ENCODE data around the gene SYT4. TPM values are rescaled to one million over a fixed set of nuclear protein-coding genes. Genes with fewer than 3 reads are reported as not detected.

The SYT4 gene, protein sequence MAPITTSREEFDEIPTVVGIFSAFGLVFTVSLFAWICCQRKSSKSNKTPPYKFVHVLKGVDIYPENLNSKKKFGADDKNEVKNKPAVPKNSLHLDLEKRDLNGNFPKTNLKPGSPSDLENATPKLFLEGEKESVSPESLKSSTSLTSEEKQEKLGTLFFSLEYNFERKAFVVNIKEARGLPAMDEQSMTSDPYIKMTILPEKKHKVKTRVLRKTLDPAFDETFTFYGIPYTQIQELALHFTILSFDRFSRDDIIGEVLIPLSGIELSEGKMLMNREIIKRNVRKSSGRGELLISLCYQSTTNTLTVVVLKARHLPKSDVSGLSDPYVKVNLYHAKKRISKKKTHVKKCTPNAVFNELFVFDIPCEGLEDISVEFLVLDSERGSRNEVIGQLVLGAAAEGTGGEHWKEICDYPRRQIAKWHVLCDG
- total RNA-seq (2016; rRNA removed; fragmentation: Illumina TruSeq; extraction: Trizol) (not detected in 2 replicates), polyA plus RNA-seq (2011; rRNA removed) (not detected in 2 replicates), polyA minus RNA-seq (2011; rRNA and poly(A)+ RNA removed; ENCODE audit: low replicate concordance) (not detected in 2 replicates), Bru-seq, nascent RNA (not detected), BruChase-seq, experiment 1, labeled RNA remaining after a 6-hour chase (not detected), BruChase-seq, experiment 2, labeled RNA remaining after a 2-hour chase (not detected)
- total RNA-seq (2016; cell fraction: cytosol; rRNA removed; fragmentation: Illumina TruSeq; extraction: Trizol; ENCODE audit: low read depth) = not detected in 2 replicates
- not detected in 2 replicates for total RNA-seq (2016; cell fraction: insoluble cytoplasmic fraction; rRNA removed; fragmentation: Illumina TruSeq; extraction: Trizol)
- total RNA-seq (2016; cell fraction: membrane; rRNA removed; fragmentation: Illumina TruSeq; extraction: Trizol) = not detected in 2 replicates
- total RNA-seq (2016; cell fraction: nucleus; rRNA removed; fragmentation: Illumina TruSeq; extraction: Trizol) = not detected in 2 replicates
- polyA plus RNA-seq (2011; cell fraction: cytosol; rRNA removed) = not detected in 2 replicates
- not detected in 2 replicates for polyA plus RNA-seq (2011; cell fraction: nucleus; rRNA removed)
- not detected in 2 replicates for polyA plus RNA-seq (2012)
- polyA plus RNA-seq (2016; cell fraction: cytosol; fragmentation: Illumina TruSeq; extraction: Trizol; ENCODE audit: low read depth) = not detected in 2 replicates
- polyA plus RNA-seq (2016; cell fraction: insoluble cytoplasmic fraction; fragmentation: Illumina TruSeq; extraction: Trizol; ENCODE audit: low read depth) = not detected in 2 replicates
- not detected in 2 replicates for polyA plus RNA-seq (2016; cell fraction: membrane; fragmentation: Illumina TruSeq; extraction: Trizol; ENCODE audit: low read depth)
- polyA plus RNA-seq (2016; cell fraction: nucleus; fragmentation: Illumina TruSeq; extraction: Trizol; ENCODE audit: insufficient read depth, low read depth) = not detected in 2 replicates
- polyA minus RNA-seq (2011; cell fraction: cytosol; rRNA and poly(A)+ RNA removed) = not detected in 2 replicates
- not detected in 2 replicates for polyA minus RNA-seq (2011; cell fraction: nucleus; rRNA and poly(A)+ RNA removed)
- long read RNA-seq, experiment 1 = 0 reads
- long read RNA-seq, experiment 2 = 0 reads

DNA sequence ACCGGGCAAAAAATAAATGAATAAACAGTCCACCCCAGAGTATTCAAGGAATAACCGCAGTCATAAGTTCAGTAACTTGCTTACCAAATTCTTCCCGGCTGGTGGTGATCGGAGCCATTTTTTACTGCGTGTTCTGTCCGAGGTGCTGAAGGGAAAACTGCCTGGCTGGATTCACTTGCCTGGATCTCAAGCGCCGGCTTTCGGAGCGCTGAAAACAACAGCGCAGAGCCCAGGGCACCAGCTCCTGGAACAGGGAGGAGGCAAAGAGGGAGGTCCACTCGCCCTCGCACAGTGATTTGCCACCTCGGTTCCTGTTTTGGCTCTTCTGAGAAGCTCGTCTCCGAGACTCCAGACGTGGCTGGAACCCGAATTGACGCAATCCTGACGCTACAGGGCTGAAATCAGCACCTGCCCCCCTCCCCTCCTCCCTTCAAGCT is at the start of gene SYT4:
TSS of gene SYT4 (minus strand) at position 327 of the 437 bp plus-strand sequence. CDS start at position 118, 209 bp downstream.
- Histone ChIP-seq H3K4me2 (ENCODE audit: low read depth, low read length) (no peak within 1 kb of the TSS), H3K27me3 (ENCODE audit: control insufficient read depth in 1 of 2, insufficient read depth in 2 of 2, low read length in 2 of 2) (no peaks in the 10 kb centered on the region), H3K79me2 (ENCODE audit: insufficient read depth, low read length) (no peaks in the 10 kb centered on the region), H3K9me3 (ENCODE audit: low read length) (no peaks in the 10 kb centered on the region), H3K9ac (ENCODE audit: insufficient read depth, low read depth, low read length) (no peak within 1 kb of the TSS), H3K4me1 (ENCODE audit: insufficient read depth, low read length) (no peaks in the 10 kb centered on the region), H3K4me3 (replicated peaks in 1 of 3; ENCODE audit: insufficient read depth in 1 of 3, low read depth in 2 of 3, low read length in 3 of 3) (no peak within 1 kb of the TSS), H3K36me3 (replicated peaks in 1 of 2; ENCODE audit: control insufficient read depth in 1 of 2, insufficient read depth in 2 of 2, low read length in 2 of 2) (no peaks in the 10 kb centered on the region), H4K20me1 (ENCODE audit: insufficient read depth, low read length) (no peaks in the 10 kb centered on the region), H3K27ac (ENCODE audit: extremely low read length, insufficient read depth, low read length) (no peak within 1 kb of the TSS), H2AFZ (ENCODE audit: low read length) (no peak within 1 kb of the TSS)
- CTCF ChIA-PET (ENCODE audit: low intra/inter-chr PET ratio, low total read pairs) = no interaction called here
- in situ Hi-C loops (cut with HindIII; ENCODE audit: extremely low pct_ligation_motif_present, low pct_unique_long_range_greater_than_20kb) (loop anchor here (10.0 kb wide), 1 partner anchor 1222 kb away; no protein-coding TSS in a partner anchor), intact Hi-C loops (cut with micrococcal nuclease; ENCODE audit: unreplicated experiment) (loop anchor here (10.0 kb wide), 1 partner anchor 242 kb away; no protein-coding TSS in a partner anchor)
- no TSS peak for BruUV-seq (replicated peaks)
- WGBS (ENCODE audit: low lambda C conversion rate) = 13% methylated on average over 10 of the region's 20 CpGs
- ATAC-seq (peak; percentile 75), FAIRE-seq (no peak), DNase-seq (ENCODE audit: low spot score) (peak; percentile 8)
- POLR2A ChIA-PET = no interaction called here
- TF ChIP-seq MIER2 (CRISPR knock-in tag; IDR thresholded peaks at IDR 0.05) (peak; percentile 97), SRF (IDR thresholded peaks at IDR 0.05; ENCODE audit: low read depth, low read length) (no peak), ZNF260 (CRISPR knock-in tag; IDR thresholded peaks at IDR 0.05; ENCODE audit: borderline replicate concordance, low read depth) (no peak), ISX (CRISPR knock-in tag; conservative IDR thresholded peaks at IDR 0.05) (no peak), RARG (CRISPR knock-in tag; IDR thresholded peaks at IDR 0.05; ENCODE audit: low read depth) (no peak), SOX5 (CRISPR knock-in tag; IDR thresholded peaks at IDR 0.05; ENCODE audit: borderline replicate concordance) (no peak), PAWR (CRISPR knock-in tag; IDR thresholded peaks at IDR 0.05; ENCODE audit: borderline replicate concordance) (no peak), KLF15 (CRISPR knock-in tag; IDR thresholded peaks at IDR 0.05; ENCODE audit: borderline replicate concordance) (no peak), EHMT2 (IDR thresholded peaks at IDR 0.05; ENCODE audit: borderline replicate concordance, low read depth, low read length) (peak; percentile 79), THYN1 (CRISPR knock-in tag; IDR thresholded peaks at IDR 0.05; ENCODE audit: borderline replicate concordance, low read depth) (no peak), ZNF749 (CRISPR knock-in tag; IDR thresholded peaks at IDR 0.05; ENCODE audit: borderline replicate concordance) (no peak), IRX3 (CRISPR knock-in tag; IDR thresholded peaks at IDR 0.05; ENCODE audit: borderline replicate concordance, low read depth) (no peak), RBFOX2 (IDR thresholded peaks at IDR 0.05; ENCODE audit: low read depth, low read length) (no peak)
- TF ChIP-seq, protein P1, sequence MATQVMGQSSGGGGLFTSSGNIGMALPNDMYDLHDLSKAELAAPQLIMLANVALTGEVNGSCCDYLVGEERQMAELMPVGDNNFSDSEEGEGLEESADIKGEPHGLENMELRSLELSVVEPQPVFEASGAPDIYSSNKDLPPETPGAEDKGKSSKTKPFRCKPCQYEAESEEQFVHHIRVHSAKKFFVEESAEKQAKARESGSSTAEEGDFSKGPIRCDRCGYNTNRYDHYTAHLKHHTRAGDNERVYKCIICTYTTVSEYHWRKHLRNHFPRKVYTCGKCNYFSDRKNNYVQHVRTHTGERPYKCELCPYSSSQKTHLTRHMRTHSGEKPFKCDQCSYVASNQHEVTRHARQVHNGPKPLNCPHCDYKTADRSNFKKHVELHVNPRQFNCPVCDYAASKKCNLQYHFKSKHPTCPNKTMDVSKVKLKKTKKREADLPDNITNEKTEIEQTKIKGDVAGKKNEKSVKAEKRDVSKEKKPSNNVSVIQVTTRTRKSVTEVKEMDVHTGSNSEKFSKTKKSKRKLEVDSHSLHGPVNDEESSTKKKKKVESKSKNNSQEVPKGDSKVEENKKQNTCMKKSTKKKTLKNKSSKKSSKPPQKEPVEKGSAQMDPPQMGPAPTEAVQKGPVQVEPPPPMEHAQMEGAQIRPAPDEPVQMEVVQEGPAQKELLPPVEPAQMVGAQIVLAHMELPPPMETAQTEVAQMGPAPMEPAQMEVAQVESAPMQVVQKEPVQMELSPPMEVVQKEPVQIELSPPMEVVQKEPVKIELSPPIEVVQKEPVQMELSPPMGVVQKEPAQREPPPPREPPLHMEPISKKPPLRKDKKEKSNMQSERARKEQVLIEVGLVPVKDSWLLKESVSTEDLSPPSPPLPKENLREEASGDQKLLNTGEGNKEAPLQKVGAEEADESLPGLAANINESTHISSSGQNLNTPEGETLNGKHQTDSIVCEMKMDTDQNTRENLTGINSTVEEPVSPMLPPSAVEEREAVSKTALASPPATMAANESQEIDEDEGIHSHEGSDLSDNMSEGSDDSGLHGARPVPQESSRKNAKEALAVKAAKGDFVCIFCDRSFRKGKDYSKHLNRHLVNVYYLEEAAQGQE (IDR thresholded peaks at IDR 0.05; ENCODE audit: borderline replicate concordance in 1 of 2, low read depth in 1 of 2, low read length in 2 of 2) = peak; percentile 72 to 97
- TF ChIP-seq, protein P2, sequence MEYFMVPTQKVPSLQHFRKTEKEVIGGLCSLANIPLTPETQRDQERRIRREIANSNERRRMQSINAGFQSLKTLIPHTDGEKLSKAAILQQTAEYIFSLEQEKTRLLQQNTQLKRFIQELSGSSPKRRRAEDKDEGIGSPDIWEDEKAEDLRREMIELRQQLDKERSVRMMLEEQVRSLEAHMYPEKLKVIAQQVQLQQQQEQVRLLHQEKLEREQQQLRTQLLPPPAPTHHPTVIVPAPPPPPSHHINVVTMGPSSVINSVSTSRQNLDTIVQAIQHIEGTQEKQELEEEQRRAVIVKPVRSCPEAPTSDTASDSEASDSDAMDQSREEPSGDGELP (IDR thresholded peaks at IDR 0.05; ENCODE audit: borderline replicate concordance, low read depth) = no peak

All from HepG2 (cell line).